Measurements from ENCODE around the gene EPSTI1.

- TF ChIP-seq NFIC (IDR thresholded peaks at IDR 0.05), result no peak
- no peak for TF ChIP-seq EGR1 (IDR thresholded peaks at IDR 0.05)
- TF ChIP-seq TAF1 (IDR thresholded peaks at IDR 0.05; ENCODE audit: low read depth), result no peak
- TF ChIP-seq YY1 (IDR thresholded peaks at IDR 0.05; ENCODE audit: low read depth), result no peak
- no peak for TF ChIP-seq USF1 (IDR thresholded peaks at IDR 0.05)
- no peak for TF ChIP-seq REST (IDR thresholded peaks at IDR 0.05; ENCODE audit: low read depth)
- no peak for TF ChIP-seq TCF12 (IDR thresholded peaks at IDR 0.05; ENCODE audit: low read depth)
- no peak for TF ChIP-seq TEAD4 (IDR thresholded peaks at IDR 0.05)
- no peak for TF ChIP-seq CEBPB (IDR thresholded peaks at IDR 0.05)
- no peak for TF ChIP-seq CREB1 (IDR thresholded peaks at IDR 0.05; ENCODE audit: low read depth)
Measured at GRCh38 chr13:43041369-43041921, 49.4 kb upstream of the EPSTI1 start.

Data from Ishikawa (cell line).